T-helper 1 cell treated with Interleukin-12 subunit alpha and Interleukin-12 subunit beta and Interleukin-4 antibody, amounts not matched to agents 30 μg/mL and 1 μg/mL, for 36 hours (primary cell): ENCODE results near the gene ZAR1L.

Experiments used
- H3K27ac Mint-ChIP-seq: one replicate; pipeline ENCODE4 v1.8.0; 2021; ENCODE audit warnings: mild to moderate bottlenecking, mixed read lengths
- H3K27me3 Mint-ChIP-seq: one replicate; pipeline ENCODE4 v1.8.0; 2021; ENCODE audit warnings: low read depth, mixed read lengths
- H3K36me3 Mint-ChIP-seq: one replicate; pipeline ENCODE4 v1.8.0; 2021; ENCODE audit warnings: low read depth, mixed read lengths
- H3K4me1 Mint-ChIP-seq: one replicate; pipeline ENCODE4 v1.8.0; 2021; ENCODE audit warnings: low read depth, mixed read lengths
- H3K4me3 Mint-ChIP-seq: one replicate; pipeline ENCODE4 v1.8.0; 2021; ENCODE audit warnings: mild to moderate bottlenecking, moderate library complexity, mixed read lengths
- H3K9me3 Mint-ChIP-seq: one replicate; pipeline ENCODE4 v1.8.0; 2021; ENCODE audit warnings: mixed read lengths

Gene ZAR1L

DNA sequence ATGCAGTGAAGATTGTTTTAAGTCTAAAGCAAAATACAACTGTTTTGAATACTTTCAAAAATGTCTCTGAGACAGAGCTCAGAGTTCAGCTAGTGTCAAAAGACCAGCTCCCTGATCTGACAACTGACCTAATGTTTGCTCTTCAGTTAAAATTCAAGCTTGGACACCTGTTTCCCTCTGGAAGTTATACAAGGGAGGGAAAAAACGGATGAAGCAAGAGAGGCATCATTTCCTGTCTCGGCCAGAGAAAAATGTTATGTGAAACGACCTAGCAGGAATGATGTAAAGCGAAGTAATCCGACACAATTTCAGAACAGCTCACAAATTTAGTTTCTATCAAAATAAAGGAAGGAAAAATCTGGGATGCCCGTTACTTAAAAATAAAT lies 59.4 kb downstream of the ZAR1L start:
- Mint-ChIP-seq H3K9me3 (no peaks in the 10 kb centered on the region), H3K4me1 (peaks cover 6% of the 10 kb centered on the region), H3K36me3 (no peaks in the 10 kb centered on the region), H3K27me3 (no peaks in the 10 kb centered on the region), H3K4me3 (no peak overlapping the region), H3K27ac (no peak overlapping the region)

- Mint-ChIP-seq H3K27me3 (no peaks in the 10 kb centered on the region), H3K4me3 (no peak overlapping the region), H3K27ac (no peak overlapping the region), H3K9me3 (no peaks in the 10 kb centered on the region), H3K4me1 (peaks cover 6% of the 10 kb centered on the region), H3K36me3 (no peaks in the 10 kb centered on the region)
These were observed 60.0 kb downstream of the ZAR1L start for GRCh38 chr13:32254916-32255723.

- no peak overlapping the region for H3K27ac Mint-ChIP-seq
- H3K4me3 Mint-ChIP-seq = no peak overlapping the region
- peaks cover 6% of the 10 kb centered on the region for H3K4me1 Mint-ChIP-seq
- no peaks in the 10 kb centered on the region for H3K9me3 Mint-ChIP-seq
- no peaks in the 10 kb centered on the region for H3K27me3 Mint-ChIP-seq
- peaks cover 2% of the 10 kb centered on the region for H3K36me3 Mint-ChIP-seq
These were observed 60.7 kb downstream of the ZAR1L start for GRCh38 chr13:32254416-32254815.

DNA sequence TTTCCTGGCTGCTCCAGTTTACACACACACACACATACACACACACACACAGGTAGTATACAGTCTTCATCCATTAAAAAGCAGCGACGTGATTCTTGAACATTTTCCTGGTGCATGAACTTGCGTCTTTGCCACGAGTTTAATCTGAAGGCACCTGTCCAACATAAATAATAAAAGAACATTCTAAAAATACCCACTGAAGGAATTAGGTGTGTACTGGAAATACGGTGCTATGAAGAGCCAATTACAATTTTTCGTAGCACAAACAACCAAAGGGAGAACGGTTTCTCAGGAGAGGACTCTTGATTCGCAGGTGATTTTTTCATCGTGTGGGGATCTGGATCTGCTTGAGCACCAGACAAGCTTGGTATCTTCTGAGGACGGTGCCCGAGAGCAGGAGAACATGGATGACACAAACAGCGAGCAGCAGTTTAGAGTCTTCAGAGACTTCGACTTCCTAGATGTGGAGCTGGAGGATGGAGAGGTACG lies 61.2 kb downstream of the ZAR1L start:
- H3K27ac Mint-ChIP-seq = no peak overlapping the region
- peaks cover 6% of the 10 kb centered on the region for H3K4me1 Mint-ChIP-seq
- H3K36me3 Mint-ChIP-seq = peaks cover 2% of the 10 kb centered on the region
- no peaks in the 10 kb centered on the region for H3K9me3 Mint-ChIP-seq
- H3K27me3 Mint-ChIP-seq = no peaks in the 10 kb centered on the region
- no peak overlapping the region for H3K4me3 Mint-ChIP-seq
